Measurements from ENCODE around the gene TIMM8B.
"Not testable (repeated sequence)": the region's sequence is repeated elsewhere in the genome, so short reads cannot be mapped to it uniquely, and the experiment has no call there.

DNA sequence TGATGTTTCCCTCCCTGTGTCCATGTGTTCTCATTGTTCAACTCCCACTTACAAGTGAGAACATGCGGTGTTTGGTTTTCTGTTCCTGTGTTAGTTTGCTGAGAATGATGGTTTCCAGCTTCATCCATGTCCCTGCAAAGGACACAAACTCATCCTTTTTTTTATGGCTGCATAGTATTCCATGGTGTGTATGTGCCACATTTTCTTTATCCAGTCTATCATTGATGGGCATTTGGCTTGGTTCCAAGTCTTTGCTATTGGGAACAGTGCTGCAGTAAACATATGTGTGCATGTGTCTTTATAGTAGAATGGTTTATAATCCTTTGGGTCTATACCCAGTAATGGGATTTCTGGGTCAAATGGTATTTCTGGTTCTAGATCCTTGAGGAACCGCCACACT lies 39.9 kb downstream of the TIMM8B start:
- TF ChIP-seq POLR2A (IDR thresholded peaks at IDR 0.05), result not testable (repeated sequence)
- TF ChIP-seq, protein P1, sequence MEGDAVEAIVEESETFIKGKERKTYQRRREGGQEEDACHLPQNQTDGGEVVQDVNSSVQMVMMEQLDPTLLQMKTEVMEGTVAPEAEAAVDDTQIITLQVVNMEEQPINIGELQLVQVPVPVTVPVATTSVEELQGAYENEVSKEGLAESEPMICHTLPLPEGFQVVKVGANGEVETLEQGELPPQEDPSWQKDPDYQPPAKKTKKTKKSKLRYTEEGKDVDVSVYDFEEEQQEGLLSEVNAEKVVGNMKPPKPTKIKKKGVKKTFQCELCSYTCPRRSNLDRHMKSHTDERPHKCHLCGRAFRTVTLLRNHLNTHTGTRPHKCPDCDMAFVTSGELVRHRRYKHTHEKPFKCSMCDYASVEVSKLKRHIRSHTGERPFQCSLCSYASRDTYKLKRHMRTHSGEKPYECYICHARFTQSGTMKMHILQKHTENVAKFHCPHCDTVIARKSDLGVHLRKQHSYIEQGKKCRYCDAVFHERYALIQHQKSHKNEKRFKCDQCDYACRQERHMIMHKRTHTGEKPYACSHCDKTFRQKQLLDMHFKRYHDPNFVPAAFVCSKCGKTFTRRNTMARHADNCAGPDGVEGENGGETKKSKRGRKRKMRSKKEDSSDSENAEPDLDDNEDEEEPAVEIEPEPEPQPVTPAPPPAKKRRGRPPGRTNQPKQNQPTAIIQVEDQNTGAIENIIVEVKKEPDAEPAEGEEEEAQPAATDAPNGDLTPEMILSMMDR (IDR thresholded peaks at IDR 0.05), result not testable (repeated sequence)
